ENCODE data around the gene DUSP28.
"Not testable (repeated sequence)": the region's sequence is repeated elsewhere in the genome, so short reads cannot be mapped to it uniquely, and the experiment has no call there.

The DUSP28 gene

DNA sequence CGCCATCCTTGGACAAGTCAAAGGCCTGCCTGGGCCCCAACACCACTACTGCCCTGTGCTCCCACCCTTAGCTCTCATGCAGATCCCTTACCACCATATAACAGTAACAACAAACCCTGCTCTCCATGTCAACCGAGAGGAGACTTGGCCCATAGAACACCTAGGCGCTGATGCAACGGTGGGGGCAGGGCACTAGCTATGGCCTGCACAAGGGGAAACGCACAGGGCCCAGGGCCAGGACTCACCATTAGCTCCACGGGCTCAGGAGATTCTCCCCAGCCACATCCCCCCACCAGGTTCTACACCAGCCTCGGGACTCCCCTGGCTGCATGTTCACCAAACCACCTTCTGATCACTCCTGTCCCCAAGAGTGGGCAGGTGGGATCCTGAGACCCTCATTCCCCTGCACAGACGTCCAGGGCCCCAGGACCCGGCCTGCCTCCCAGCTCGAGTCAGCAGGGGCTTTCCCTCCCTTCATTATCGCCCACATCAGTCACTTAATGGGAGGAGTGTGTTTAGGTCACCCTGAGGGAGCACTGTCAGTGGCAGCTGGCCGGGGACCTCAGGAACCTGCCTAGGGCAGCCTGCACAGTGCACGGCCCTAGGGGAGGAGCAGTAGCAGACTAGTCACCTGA is 31.6 kb upstream of the DUSP28 start:
- DNase-seq = no peak

DNA sequence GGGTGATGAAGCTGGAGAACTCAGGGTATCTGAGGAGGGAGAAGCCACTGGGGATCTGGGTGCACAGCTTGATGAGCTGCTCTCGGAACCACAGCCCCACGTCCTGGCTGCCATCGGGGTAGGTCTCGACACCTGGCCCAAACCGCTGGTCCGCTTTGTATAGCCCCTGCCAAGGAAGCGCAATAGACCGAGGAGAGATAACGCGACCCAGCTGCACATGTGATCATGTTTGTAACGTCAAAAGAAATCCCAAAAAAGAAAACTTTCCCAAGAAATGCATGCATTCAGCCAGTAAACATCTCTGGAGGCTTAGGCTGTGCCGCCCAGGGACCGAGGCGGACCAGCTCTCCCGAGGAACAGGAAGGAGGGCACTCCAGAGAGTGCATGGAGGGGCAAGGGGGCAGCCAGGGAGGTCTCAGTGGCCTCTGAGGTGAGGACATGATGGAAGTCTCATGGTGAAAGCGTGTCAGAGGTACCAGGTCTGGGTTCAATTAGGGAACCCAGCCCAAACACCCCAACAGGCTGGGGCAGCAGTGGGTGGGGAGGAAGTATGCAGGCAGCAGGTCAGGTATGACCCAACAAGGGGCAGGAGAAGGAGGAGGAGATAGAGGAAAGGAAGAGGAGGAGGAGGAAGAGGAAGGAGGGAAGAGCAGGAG is 30.7 kb upstream of the DUSP28 start:
- no peak for DNase-seq

DNA sequence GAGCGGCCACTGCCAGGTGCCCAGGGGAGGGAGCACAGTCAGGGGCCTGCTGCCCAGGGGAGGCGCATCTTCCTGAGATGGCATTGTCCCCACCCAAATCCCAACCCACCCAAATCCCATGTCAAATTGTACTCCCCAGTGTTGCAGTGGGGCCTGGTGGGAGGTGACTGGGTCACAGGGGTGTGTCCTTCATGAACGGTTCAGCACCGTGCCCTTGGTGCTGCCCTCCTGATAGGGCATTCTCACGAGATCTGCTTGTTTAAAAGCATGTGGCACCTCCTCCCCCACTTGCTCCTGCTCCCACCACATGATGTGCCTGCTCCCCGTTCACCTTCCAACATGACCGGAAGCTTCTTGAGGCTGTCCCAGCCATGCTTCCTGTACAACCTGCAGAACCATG is 30.0 kb upstream of the DUSP28 start:
- DNase-seq = no peak

DNA sequence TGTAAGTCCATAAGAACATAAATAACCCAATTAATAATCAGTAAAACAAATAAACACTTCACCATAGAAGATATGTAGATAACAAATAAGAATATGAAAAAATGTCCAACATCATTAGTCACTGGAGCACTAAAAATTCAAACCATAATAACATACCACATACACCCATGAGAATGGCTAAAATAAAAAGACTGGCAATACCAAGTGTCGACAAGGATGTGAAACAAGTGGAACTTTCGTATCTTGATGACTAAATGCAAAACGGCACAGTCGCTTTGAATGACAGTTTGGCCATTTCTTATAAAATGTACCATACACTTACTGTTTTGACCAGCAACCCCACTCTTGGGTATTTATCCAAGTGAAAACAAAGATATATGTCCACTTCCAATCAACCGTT is 29.1 kb upstream of the DUSP28 start:
- DNase-seq = no peak

DNA sequence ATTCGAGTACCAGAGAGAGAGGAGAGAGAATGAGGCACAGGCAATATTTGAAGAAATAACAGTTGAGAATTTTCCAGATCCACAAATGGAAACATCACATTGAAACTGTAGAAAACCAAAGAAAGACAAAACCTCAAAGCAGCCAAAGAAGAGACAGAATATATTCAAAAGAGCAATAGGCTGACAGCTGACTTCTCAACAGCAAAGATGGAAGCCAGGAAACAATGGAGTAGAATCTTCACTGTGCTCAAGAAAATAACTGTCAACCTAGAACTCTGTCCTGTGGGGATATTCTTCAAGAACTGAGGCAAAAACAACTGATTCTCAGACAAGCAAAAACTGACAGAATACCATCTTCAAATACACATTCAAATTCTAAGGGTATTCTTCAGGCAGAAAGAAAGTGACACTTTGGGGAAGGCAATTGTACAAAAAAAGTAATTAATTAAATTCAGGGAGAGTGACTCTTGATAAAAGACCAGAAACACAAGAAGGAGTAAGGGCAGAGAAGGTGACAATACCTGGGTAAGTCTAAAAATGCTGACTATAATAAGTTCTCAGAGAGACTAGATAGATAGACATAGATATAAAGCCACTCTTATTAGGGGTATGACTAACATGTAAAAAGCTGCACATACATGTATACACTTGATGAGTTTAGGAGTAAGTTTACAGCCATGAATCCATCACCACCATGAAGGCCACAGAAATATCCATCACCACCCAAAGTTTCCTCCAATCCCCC is 28.0 kb upstream of the DUSP28 start:
- DNase-seq = no peak

DNA sequence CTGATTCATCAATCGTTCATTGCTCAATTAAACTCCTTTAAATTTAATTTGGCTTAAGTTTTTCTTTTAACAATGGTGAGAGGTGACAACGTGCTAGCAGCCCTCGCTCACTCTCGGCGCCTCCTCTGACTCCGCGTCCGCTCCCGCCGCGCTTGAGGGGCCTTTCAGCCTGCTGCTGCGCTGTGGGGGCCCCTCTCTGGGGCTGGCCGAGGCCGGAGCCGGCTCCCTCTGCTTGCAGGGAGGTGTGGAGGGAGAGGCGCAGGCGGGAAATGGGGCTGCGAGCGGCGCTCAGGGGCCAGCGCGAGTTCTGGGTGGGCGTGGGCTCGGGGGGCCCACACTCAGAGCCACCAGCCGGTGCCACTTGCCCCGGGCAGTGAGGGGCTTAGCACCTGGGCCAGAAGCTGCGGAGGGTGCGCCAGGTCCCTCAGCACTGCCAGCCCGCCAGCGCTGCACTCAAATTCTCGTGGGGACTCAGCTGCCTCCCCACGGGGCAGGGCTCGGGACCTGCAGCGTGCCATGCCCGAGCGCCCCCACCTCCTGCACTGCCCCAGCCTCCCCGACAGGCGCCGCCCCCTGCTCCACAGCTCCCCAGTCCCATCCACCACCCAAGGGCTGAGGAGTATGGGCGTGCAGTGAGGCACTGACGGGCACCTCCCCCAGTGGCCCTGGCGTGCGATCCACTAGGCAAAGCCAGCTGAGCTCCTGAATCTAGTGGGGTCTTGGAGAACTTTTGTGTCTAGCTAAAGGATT is 22.0 kb upstream of the DUSP28 start:
- no peak for DNase-seq

DNA sequence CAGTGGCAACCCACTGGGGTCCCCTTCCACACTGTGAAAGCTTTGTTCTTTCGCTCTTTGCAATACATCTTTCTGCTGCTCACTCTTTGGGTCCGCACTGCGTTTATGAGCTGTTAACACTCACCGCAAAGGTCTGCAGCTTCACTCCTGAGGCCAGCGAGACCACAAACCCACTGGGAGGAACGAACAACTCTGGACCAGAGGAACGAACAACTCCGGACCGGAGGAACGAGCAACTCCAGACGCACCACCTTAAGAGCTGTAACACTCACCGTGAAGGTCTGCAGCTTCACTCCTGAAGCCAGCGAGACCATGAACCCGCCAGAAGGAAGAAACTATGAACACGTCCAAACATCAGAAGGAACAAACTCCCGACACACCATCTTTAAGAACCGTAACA is 21.1 kb upstream of the DUSP28 start:
- DNase-seq = not testable (repeated sequence)

DNA sequence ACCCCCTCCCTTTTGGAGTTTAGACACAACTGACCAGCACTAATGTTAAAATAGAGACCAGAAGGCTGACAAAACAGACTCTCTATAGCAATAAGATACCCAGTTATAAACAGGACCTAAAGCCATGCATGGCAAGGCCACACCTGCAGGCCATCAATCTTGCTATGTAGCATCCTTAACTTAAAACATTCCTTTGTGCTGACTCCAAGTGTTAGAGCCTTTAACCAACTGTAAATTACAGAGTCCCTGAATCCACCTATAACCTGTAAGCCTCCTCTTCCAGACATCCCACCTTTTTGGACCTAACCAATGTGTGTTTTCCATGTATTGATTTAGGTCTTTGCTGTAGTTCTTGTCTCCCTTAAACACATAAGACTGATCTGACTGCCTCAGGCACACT is 20.3 kb upstream of the DUSP28 start:
- no peak for DNase-seq

DNA sequence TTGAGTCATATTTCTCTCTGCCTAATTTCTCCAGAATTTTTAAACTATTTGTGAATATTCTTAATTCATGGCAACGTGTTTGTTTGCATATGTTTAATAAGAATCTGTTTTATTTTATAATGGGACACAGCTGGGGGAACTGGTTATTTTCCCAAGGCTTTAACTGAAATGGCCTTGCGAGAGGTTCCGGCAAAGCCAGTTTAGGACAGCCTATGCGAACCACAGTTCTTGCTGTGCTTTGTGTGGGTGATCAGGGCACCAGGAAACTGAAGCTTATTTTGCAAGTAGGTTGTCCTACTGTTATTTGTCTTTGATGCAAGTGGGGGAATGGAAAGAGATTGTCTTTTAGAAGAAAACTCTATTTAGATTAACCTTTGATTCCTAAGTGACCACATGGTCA is 8.9 kb upstream of the DUSP28 start:
- DNase-seq = no peak

DNA sequence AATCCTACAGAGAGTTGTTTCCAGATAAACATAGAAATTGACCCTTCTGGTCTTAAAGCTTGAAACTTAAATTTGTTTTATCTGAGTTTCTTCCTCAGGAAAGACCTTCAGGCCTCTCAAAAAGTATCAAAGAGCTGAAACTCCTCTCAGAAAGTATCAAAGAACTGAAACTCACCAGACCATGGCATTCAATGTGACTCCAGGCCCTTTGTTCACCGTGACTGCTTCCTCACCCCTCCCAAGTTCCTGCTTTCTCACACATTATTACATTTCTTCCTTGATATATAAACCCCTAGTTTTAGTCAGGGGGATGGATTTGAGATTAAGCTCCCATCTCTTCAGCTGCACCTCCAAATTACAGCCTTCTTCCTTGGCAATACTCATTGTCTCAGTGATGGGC is 8.3 kb upstream of the DUSP28 start:
- no peak for DNase-seq

DNA sequence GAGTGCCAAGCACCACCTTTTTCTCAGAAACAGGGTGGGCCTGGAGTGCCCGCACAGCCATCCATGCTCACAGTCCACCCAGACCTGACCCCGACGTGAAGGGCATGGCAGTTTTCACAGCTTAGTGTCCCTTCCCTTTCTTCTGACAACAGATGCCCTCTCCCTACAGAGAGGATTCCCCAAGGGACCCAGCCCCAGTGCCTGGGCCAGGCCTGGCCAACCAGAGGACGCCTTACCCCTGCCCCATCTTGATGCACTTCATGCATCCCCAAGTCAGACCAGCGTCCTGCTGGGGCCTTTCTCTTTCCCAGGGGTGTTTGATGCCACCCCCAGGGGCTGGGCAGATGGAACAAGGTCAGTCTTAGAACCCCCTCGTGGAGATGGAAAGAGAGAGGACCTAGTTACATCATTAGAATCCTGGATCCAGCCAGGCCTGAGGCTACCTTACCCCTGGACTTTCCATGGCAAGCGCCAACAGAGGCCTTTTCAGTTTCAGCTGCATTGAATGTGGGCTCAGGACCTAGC is 6.1 kb upstream of the DUSP28 start:
- no peak for DNase-seq

DNA sequence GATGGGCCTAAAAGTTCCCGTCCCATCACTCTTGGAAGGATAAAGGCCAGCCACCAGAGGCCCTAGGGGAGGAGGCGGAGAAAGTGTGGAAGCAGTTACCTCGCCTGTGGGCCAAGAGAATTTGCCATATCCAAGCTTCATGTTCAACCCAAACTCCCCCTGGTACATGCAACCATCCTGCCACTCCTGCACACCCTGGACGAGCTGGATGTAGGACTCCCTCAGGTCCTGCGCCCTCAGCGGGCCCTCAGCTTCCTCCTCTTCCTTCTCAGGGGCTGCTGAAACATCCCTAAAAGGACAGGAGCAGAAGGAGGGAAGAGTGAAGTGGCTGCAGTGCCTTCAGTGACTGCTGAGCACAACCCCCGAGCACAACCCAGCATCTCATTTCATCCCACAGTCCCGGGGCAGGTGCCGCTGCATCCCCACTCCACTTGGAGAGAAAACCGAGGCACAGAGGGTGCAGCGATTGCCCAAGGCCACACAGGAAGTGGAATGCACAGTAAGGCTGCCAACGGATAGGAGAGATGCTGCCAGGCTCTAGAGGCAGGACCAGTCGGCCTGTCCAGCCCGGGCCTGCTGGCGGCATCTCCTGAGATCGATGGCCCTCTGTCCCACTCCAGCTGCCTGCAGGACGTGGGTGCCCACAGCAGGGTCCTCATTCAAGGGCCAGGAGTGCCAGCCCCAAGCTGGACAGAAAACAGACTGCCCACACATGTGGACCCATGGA is 5.2 kb upstream of the DUSP28 start:
- DNase-seq = no peak

DNA sequence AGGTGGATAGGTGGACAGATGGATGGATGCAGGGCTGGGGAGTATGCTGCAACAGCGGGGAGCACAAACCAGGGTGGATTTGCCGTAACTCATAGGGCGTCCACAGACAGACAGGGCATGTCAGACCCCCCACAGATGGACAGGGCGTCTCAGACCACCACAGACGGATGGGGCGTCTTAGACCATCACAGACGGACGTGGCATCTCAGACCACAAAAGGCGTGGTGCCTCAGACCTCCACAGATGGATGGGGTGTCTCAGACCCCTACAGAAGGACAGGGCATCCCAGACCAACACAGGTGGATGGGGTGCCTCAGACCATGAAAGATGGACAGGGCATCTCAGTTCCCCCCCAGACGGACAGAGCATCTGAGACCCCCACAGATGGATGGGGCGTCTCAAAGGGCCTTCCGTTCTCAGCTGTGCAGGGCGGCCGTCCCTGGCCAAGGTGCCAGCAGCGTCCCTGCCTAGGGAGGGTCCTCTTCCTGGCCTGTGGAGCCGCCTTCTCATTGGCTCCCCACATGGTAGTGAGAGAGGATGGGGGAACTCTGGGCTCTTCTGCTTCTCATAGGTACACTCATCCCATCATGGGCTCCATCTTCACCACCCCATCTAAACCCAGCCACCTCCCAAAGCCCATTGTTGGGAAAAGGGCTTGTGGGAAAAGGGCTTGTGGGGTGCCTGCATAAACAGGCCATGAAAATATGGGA is 4.5 kb upstream of the DUSP28 start:
- no peak for DNase-seq

DNA sequence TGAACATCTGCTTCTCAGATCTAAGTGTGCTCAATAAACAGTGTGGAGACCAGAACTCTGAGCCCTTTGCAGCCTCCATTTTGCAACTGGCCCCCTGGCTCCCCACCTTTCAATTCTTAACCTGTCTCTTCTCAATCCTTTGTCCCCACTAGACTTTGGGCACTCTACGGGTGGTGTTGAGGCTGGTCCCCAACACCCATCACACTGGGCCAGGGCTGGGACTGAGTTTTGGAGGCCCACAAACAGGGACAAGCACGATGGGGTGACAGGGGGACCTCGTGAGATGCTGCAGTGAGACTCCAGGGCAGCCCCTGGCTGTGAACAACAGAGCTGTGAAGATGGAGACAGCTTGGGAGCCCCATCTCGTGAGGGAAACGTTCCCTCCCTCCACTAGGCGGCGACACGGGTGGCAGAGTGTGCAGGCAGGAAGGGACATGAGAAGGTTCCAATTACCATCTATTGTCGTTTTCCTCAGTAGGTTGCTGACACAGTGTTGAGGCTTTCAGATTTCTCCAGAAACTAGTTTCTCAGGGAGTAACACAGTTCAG is 3.5 kb upstream of the DUSP28 start:
- peak; percentile 2 for DNase-seq

DNA sequence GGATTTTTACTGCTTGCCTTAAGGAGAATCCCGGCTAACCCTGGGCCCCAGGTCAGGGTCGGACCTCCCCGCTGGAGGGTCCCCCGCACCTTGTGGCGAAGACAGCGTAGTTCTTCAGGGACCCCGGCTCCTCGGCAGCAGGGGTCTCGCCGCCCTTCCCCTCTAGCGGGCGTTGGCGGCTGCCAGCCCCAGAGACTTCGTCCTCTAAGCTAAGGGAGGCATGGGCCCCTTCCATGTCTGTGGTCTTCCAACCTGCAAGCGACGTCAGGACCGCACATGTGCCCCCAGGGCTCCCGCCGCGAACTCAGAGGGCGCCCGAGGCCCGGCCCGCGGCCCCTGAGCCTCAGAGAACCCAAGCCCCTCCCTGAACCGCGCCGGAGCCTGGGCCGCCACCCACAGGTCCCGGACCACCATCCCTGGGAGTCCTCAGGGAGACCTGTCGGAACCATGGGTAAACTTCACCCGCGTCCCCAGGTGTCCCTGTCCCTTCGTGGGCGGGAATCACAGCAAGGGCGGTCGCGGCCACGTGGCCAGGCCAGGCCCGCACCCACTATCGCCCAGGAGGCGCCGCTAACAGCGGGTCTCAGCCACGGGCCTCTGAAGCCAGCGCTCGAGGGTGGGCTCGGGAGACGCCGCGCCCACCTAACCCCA is 2.9 kb upstream of the DUSP28 start:
- no peak for DNase-seq

DNA sequence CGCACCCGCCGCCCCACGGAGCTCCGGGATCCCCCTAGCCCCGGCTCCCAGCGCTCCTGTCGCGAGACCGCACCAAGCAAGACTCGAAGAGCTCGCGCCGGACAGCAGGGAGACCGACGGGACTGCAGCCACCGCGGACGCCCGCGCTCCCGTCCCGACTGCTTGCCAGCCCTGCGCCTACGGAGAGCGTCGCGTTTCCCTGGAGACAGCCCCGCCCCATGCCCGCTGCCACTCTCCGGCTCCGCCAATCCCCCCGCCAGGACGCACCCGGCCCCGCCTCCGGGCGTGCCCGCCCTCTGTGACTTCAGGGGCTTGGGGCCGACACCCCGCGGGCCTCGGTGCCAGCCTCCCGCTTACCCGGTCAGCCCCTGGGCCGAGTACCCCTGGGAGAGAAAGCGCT is 2.3 kb upstream of the DUSP28 start, which contains the start of gene ANKMY1:
TSS of gene ANKMY1 (minus strand) at position 181 of the 400 bp plus-strand sequence. CDS start 653 bp downstream, outside the sequence.
- DNase-seq = no peak

DNA sequence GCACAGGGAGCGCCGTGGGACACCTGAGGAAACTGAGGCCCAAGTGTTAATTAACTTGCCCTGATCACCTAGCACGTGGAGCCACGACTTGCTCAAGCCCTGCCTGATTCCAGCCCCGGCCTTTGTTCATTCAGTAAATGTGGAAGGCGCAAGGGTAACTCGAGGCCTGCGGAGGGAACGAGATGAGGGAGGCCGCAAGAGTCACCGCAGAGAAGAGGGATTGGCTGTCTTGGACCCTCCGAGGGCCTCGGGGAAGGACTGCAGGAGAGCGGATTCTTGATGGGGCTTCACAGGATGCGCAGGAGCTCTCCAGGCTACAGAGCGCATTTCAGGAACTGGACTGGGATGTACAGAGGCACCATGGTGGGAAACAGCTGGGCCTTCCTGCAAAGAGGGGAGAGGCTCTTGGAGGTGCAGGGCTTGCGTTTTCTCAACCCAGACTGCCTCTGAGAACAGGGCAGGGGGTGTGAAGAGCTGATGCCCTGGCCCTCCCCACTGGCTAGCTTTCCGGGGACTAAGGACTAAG is 1.9 kb upstream of the DUSP28 start:
- no peak for DNase-seq

DNA sequence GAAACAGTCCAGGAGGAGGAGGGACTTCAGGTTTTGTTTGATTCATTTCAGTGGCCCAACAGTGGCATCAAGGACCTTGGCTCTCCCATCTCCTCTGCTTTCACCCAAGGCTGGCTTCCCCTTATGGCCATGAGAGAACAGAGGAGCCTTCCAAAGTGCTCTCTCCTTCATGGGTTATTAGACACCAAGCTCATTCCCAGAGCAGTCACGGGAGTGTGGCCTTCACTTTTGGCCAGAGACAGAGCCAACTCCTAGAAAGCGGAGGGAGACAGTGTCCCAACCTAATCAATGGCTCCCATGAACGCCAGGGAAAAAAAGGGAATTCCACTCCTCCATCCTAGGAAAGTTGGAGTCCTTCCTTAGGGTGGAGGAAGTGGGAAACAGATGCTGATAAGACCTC is 871 bp upstream of the DUSP28 start:
- no peak for DNase-seq

DNA sequence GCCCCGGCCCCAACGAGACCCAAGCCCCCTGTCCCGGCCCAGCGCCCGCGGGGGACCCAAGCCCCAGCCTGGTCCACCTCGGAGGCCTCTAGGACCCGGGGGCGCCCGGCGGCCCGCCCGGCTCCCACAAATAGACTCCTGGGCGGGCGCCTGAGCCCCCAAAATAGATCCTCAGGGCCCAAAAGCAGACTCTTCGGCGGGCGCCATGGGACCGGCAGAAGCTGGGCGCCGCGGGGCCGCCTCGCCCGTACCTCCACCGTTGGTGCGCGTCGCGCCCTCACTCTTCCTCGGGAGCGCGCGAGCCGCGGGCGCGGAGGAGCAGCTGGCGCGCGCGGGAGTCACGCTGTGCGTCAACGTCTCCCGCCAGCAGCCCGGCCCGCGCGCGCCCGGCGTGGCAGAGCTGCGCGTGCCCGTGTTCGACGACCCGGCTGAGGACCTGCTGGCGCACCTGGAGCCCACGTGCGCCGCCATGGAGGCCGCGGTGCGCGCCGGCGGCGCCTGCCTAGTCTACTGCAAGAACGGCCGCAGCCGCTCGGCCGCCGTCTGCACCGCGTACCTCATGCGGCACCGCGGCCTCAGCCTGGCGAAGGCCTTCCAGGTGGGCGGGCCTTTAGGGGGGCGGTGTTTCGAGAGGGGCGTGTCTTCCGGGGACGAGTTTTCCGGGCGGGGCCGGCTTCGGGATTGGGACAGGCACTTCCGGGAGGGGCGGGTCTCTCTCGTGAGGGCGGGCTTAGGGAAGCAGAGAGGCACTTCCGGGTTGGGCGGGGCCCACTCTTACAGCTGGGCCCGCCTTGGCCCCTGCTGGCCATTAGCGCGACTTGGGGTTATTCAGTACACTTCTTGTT is 545 bp downstream of the DUSP28 start:
- DNase-seq = peak; percentile 97

Data from NCI-H1436 (cell line).